ENCODE results near the gene BABAM2.

Gene BABAM2

GRCh38 chr2:28135324-28135723 is 244.8 kb downstream of the BABAM2 start:
- ATAC-seq (no peak), DNase-seq (no peak)
- Mint-ChIP-seq H3K4me1 (peaks cover 21% of the 10 kb centered on the region), H3K36me3 (ENCODE audit: low read depth) (peaks cover 7% of the 10 kb centered on the region), H3K9me3 (no peaks in the 10 kb centered on the region), H3K27ac (peak overlapping the region; percentile 5), H3K27me3 (no peaks in the 10 kb centered on the region), H3K4me3 (no peak overlapping the region)

GRCh38 chr2:28135799-28136198 is 245.3 kb downstream of the BABAM2 start:
- Mint-ChIP-seq H3K27me3 (no peaks in the 10 kb centered on the region), H3K4me1 (peaks cover 21% of the 10 kb centered on the region), H3K36me3 (ENCODE audit: low read depth) (peaks cover 7% of the 10 kb centered on the region), H3K27ac (no peak overlapping the region), H3K4me3 (no peak overlapping the region), H3K9me3 (no peaks in the 10 kb centered on the region)
- DNase-seq (no peak), ATAC-seq (no peak)

GRCh38 chr2:28136556-28136955 is 246.0 kb downstream of the BABAM2 start:
- Mint-ChIP-seq H3K4me3 (no peak overlapping the region), H3K4me1 (peaks cover 21% of the 10 kb centered on the region), H3K27ac (no peak overlapping the region), H3K27me3 (no peaks in the 10 kb centered on the region), H3K36me3 (ENCODE audit: low read depth) (peaks cover 7% of the 10 kb centered on the region), H3K9me3 (no peaks in the 10 kb centered on the region)
- DNase-seq (no peak), ATAC-seq (no peak)

- no peak overlapping the region for H3K4me3 Mint-ChIP-seq
- no peak for DNase-seq
- H3K27ac Mint-ChIP-seq: no peak overlapping the region
- H3K27me3 Mint-ChIP-seq: no peaks in the 10 kb centered on the region
- H3K9me3 Mint-ChIP-seq: no peaks in the 10 kb centered on the region
- H3K4me1 Mint-ChIP-seq: peaks cover 21% of the 10 kb centered on the region
- H3K36me3 Mint-ChIP-seq (ENCODE audit: low read depth): peaks cover 7% of the 10 kb centered on the region
- no peak for ATAC-seq
Observed at GRCh38 chr2:28137221-28137620, 246.7 kb downstream of the BABAM2 start.

GRCh38 chr2:28142386-28142785 is 251.9 kb downstream of the BABAM2 start:
- ATAC-seq (no peak), DNase-seq (no peak)
- no peaks in the 10 kb centered on the region for H3K4me1 Mint-ChIP-seq
- H3K36me3 Mint-ChIP-seq (ENCODE audit: low read depth): peaks cover 3% of the 10 kb centered on the region
- no peaks in the 10 kb centered on the region for H3K27me3 Mint-ChIP-seq
- H3K27ac Mint-ChIP-seq: no peak overlapping the region
- no peaks in the 10 kb centered on the region for H3K9me3 Mint-ChIP-seq
- H3K4me3 Mint-ChIP-seq: no peak overlapping the region

- Mint-ChIP-seq H3K9me3 (no peaks in the 10 kb centered on the region), H3K4me3 (no peak overlapping the region), H3K27ac (no peak overlapping the region), H3K4me1 (no peaks in the 10 kb centered on the region), H3K27me3 (no peaks in the 10 kb centered on the region), H3K36me3 (ENCODE audit: low read depth) (peaks cover 17% of the 10 kb centered on the region)
- ATAC-seq (no peak), DNase-seq (no peak)
Observed at GRCh38 chr2:28148000-28148399, 257.5 kb downstream of the BABAM2 start.

- Mint-ChIP-seq H3K9me3 (no peaks in the 10 kb centered on the region), H3K4me1 (no peaks in the 10 kb centered on the region), H3K36me3 (ENCODE audit: low read depth) (peaks cover 22% of the 10 kb centered on the region), H3K4me3 (no peak overlapping the region), H3K27ac (no peak overlapping the region), H3K27me3 (no peaks in the 10 kb centered on the region)
- no peak for ATAC-seq
- no peak for DNase-seq
Observed at GRCh38 chr2:28148566-28148965, 258.0 kb downstream of the BABAM2 start.

- Mint-ChIP-seq H3K27me3 (no peaks in the 10 kb centered on the region), H3K27ac (no peak overlapping the region), H3K36me3 (ENCODE audit: low read depth) (peaks cover 37% of the 10 kb centered on the region), H3K4me1 (no peaks in the 10 kb centered on the region), H3K4me3 (no peak overlapping the region), H3K9me3 (peaks cover 14% of the 10 kb centered on the region)
- no peak for DNase-seq
- ATAC-seq: no peak
Observed at GRCh38 chr2:28150236-28150915, 259.8 kb downstream of the BABAM2 start.

GRCh38 chr2:28150994-28151393 is 260.5 kb downstream of the BABAM2 start:
- Mint-ChIP-seq H3K4me1 (no peaks in the 10 kb centered on the region), H3K4me3 (no peak overlapping the region), H3K27me3 (no peaks in the 10 kb centered on the region), H3K36me3 (ENCODE audit: low read depth) (peaks cover 43% of the 10 kb centered on the region), H3K9me3 (peaks cover 20% of the 10 kb centered on the region), H3K27ac (no peak overlapping the region)
- DNase-seq (no peak), ATAC-seq (no peak)

- Mint-ChIP-seq H3K27me3 (no peaks in the 10 kb centered on the region), H3K4me3 (no peak overlapping the region), H3K4me1 (no peaks in the 10 kb centered on the region), H3K9me3 (peaks cover 22% of the 10 kb centered on the region), H3K36me3 (ENCODE audit: low read depth) (peaks cover 49% of the 10 kb centered on the region), H3K27ac (no peak overlapping the region)
- ATAC-seq: no peak
- DNase-seq: no peak
Observed at GRCh38 chr2:28152585-28153280, 262.2 kb downstream of the BABAM2 start.

- H3K4me1 Mint-ChIP-seq: no peaks in the 10 kb centered on the region
- H3K4me3 Mint-ChIP-seq: no peak overlapping the region
- no peak overlapping the region for H3K27ac Mint-ChIP-seq
- no peak for ATAC-seq
- H3K36me3 Mint-ChIP-seq (ENCODE audit: low read depth): peaks cover 51% of the 10 kb centered on the region
- no peak for DNase-seq
- H3K27me3 Mint-ChIP-seq: no peaks in the 10 kb centered on the region
- peaks cover 22% of the 10 kb centered on the region for H3K9me3 Mint-ChIP-seq
Observed at GRCh38 chr2:28153851-28154250, 263.3 kb downstream of the BABAM2 start.

GRCh38 chr2:28155086-28155485 is 264.6 kb downstream of the BABAM2 start:
- H3K36me3 Mint-ChIP-seq (ENCODE audit: low read depth): peaks cover 52% of the 10 kb centered on the region
- DNase-seq: no peak
- H3K4me1 Mint-ChIP-seq: no peaks in the 10 kb centered on the region
- peaks cover 22% of the 10 kb centered on the region for H3K9me3 Mint-ChIP-seq
- H3K4me3 Mint-ChIP-seq: no peak overlapping the region
- ATAC-seq: no peak
- no peaks in the 10 kb centered on the region for H3K27me3 Mint-ChIP-seq
- H3K27ac Mint-ChIP-seq: no peak overlapping the region

GRCh38 chr2:28155627-28156026 is 265.1 kb downstream of the BABAM2 start:
- peak; percentile 7 for DNase-seq

GRCh38 chr2:28158791-28159190 is 268.3 kb downstream of the BABAM2 start:
- H3K27ac Mint-ChIP-seq: no peak overlapping the region
- H3K36me3 Mint-ChIP-seq (ENCODE audit: low read depth): peaks cover 30% of the 10 kb centered on the region
- no peak overlapping the region for H3K4me3 Mint-ChIP-seq
- no peaks in the 10 kb centered on the region for H3K27me3 Mint-ChIP-seq
- no peak for DNase-seq
- no peak for ATAC-seq
- H3K4me1 Mint-ChIP-seq: no peaks in the 10 kb centered on the region
- H3K9me3 Mint-ChIP-seq: peaks cover 22% of the 10 kb centered on the region

More at GRCh38 chr2:28155627-28156026, 265.1 kb downstream of the BABAM2 start:
- Mint-ChIP-seq H3K4me3 (no peak overlapping the region), H3K36me3 (ENCODE audit: low read depth) (peaks cover 52% of the 10 kb centered on the region), H3K27ac (no peak overlapping the region), H3K4me1 (no peaks in the 10 kb centered on the region), H3K9me3 (peaks cover 22% of the 10 kb centered on the region), H3K27me3 (no peaks in the 10 kb centered on the region)
- no peak for ATAC-seq

GRCh38 chr2:28160986-28161425 is 270.5 kb downstream of the BABAM2 start:
- Mint-ChIP-seq H3K27ac (no peak overlapping the region), H3K9me3 (peaks cover 2% of the 10 kb centered on the region), H3K36me3 (ENCODE audit: low read depth) (peaks cover 11% of the 10 kb centered on the region), H3K4me3 (no peak overlapping the region), H3K27me3 (no peaks in the 10 kb centered on the region), H3K4me1 (no peaks in the 10 kb centered on the region)
- ATAC-seq (no peak), DNase-seq (no peak)
